ENCODE results near the gene KRT26. TPM values are rescaled to one million over a fixed set of nuclear protein-coding genes. Genes with fewer than 3 reads are reported as not detected.

Gene KRT26
- total RNA-seq, 4 donors from 2014 or later, result 0.34 to 7.2 (median 1.8) TPM

DNA sequence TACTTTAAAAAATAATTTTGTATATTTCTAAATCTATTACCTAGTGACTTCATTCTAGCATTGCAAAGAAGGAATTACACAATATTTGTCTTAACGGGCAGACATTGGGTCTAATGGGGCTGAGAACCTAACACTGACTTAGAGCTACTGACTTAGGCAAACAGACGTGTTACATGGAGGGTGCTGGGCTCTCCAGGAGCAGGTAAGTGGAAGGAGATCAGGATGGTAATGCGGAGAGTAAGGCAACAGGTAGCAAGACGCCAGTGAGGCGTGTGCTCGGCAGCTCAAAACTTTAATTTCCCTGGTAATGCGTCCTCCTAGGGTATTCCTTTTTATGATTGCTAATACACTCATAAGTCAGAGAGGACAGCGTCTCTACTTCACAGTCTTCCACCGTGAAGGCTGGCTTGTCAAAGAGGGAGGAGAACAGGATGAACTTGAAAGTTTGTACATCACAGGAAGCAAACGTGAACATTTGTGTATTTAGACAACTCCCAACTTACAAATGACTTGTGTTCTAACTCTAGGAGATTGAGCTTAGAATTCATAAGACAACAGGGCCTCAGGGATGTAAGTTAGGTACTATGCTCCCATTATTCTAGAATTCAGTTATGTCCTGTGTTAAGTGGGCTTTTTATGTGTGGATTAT, 23.1 kb upstream of the KRT26 start:
- no peak overlapping the region for H3K4me3 ChIP-seq

DNA sequence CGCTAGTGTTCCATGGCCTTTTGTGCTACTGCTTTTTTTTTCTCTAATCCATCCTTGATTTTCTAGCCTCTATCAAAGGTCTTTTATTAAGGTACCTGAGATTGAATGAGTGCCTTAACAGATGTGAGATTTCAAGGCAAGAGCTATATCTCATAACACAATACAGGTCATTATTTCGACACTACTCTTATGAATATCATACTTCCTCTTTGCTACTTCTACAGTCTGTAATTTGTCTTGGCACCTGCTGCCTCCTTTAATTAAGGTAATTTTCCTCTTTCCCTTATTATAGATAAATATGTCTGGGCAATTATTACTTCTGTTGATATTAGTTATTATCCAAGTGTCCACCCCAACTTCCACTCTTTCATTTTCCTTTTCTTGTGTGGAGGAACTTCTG, 22.5 kb upstream of the KRT26 start:
- peaks cover 12% of the 10 kb centered on the region for H3K4me1 ChIP-seq
- 85% methylated on average over 2 of the region's 2 CpGs for WGBS
- no peak overlapping the region for H3K4me3 ChIP-seq
- H3K27me3 ChIP-seq, result peaks cover 16% of the 10 kb centered on the region
- no peak overlapping the region for H3K27ac ChIP-seq
- no peaks in the 10 kb centered on the region for H3K36me3 ChIP-seq
- TF ChIP-seq CTCF (IDR thresholded peaks at IDR 0.05), result no peak
- TF ChIP-seq EP300 (IDR thresholded peaks at IDR 0.05), result no peak
- TF ChIP-seq POLR2A (IDR thresholded peaks at IDR 0.05), result no peak
- no peak for TF ChIP-seq POLR2AphosphoS5 (IDR thresholded peaks at IDR 0.05)
- H3K9me3 ChIP-seq, result no peaks in the 10 kb centered on the region
- no peak for DNase-seq (ENCODE audit: low spot score in 2 of 2)

More for the DNA sequence above, 23.1 kb upstream of the KRT26 start:
- Histone ChIP-seq H3K36me3 (no peaks in the 10 kb centered on the region), H3K9me3 (no peaks in the 10 kb centered on the region), H3K27ac (no peak overlapping the region), H3K27me3 (peaks cover 19% of the 10 kb centered on the region), H3K4me1 (peaks cover 12% of the 10 kb centered on the region)
- no peak for DNase-seq (ENCODE audit: low spot score in 2 of 2)
- no peak for TF ChIP-seq POLR2A (IDR thresholded peaks at IDR 0.05)
- no peak for TF ChIP-seq CTCF (IDR thresholded peaks at IDR 0.05)
- no peak for TF ChIP-seq POLR2AphosphoS5 (IDR thresholded peaks at IDR 0.05)
- TF ChIP-seq EP300 (IDR thresholded peaks at IDR 0.05), result no peak
- 75% methylated on average over 10 of the region's 10 CpGs for WGBS

DNA sequence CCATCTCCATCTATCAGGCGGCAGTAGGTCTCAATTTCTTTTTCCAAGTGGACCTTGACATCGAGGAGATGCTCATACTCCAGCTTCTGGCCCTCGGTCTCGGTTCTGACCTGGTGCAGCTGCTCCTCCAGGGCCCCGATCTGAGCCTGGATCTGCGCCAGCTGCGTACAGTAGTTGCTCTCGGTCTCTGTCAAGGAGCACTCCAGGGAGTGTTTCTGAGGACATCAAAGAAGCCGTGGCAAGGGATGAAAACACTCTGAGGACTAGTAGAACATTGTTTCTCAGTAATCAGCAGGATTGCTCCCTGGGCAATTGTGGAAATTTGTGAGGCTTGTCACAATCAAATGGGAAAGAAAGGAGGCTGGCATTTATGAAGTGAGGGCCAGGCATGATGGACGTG, 21.8 kb upstream of the KRT26 start:
- DNase-seq (ENCODE audit: low spot score in 2 of 2), result no peak

DNA sequence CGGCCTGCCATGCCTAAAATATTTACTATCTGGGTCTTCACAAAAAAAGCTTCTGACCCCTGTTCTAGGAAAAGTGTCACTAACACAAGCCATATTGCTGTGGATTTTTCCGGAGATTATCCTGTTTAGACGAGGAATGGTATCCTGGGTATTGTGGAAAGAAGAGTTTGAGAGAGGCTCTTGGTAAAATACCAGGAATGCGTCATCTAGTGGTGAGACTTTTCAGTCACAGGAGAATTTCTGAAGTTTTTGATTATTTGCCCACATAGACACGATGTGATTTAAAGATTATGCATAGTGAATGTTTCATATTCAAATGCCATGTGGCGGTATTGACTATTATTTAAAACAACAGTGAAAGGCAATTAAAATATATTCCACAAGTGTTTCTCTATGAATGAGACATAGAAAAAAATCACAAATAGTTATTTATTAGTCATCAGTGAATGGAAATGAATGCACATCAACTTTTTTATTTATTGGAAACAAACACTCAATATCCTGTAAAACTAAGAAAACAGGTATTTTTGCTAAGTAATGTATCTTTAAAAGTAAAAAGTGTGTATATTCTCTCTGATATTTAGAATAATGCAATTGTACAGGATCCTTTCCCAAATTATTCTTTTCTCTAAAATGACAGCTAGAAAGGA, 19.9 kb upstream of the KRT26 start:
- H3K36me3 ChIP-seq, result no peaks in the 10 kb centered on the region
- no peak overlapping the region for H3K4me3 ChIP-seq
- no peak overlapping the region for H3K27ac ChIP-seq
- 23% methylated on average over 6 of the region's 6 CpGs for WGBS
- no peak for DNase-seq (ENCODE audit: low spot score in 2 of 2)
- peaks cover 17% of the 10 kb centered on the region for H3K4me1 ChIP-seq
- H3K9me3 ChIP-seq, result no peaks in the 10 kb centered on the region
- no peak for TF ChIP-seq EP300 (IDR thresholded peaks at IDR 0.05)
- TF ChIP-seq CTCF (IDR thresholded peaks at IDR 0.05), result peak; percentile 44 to 55
- peaks cover 10% of the 10 kb centered on the region for H3K27me3 ChIP-seq

More for the DNA sequence above, 21.8 kb upstream of the KRT26 start:
- Histone ChIP-seq H3K4me3 (no peak overlapping the region), H3K27me3 (peaks cover 14% of the 10 kb centered on the region), H3K27ac (no peak overlapping the region), H3K4me1 (peaks cover 17% of the 10 kb centered on the region), H3K9me3 (no peaks in the 10 kb centered on the region), H3K36me3 (no peaks in the 10 kb centered on the region)
- WGBS, result 55% methylated on average over 10 of the region's 10 CpGs
- no peak for TF ChIP-seq CTCF (IDR thresholded peaks at IDR 0.05)
- no peak for TF ChIP-seq POLR2AphosphoS5 (IDR thresholded peaks at IDR 0.05)
- no peak for TF ChIP-seq EP300 (IDR thresholded peaks at IDR 0.05)
- no peak for TF ChIP-seq POLR2A (IDR thresholded peaks at IDR 0.05)

DNA sequence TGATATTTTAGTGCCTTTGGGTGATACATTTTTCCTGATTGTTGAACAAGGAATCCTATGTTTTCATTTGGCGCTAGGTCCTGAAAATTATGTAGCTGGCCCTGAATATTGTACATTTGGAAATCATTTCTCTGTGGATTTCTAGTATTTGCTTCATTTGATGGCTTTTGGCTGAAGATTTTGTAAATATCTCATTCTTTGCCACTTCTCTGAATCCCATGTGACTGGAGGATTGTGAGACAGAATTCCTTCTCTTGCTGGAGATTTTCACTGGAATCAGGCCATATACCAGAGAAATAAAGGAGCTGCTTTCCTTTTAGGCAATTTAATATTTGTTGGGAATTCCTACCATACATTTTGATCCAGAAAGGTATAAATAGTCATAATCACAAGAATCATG, 19.1 kb upstream of the KRT26 start:
- Histone ChIP-seq H3K4me3 (no peak overlapping the region), H3K27ac (no peak overlapping the region), H3K36me3 (no peaks in the 10 kb centered on the region), H3K4me1 (peaks cover 17% of the 10 kb centered on the region), H3K9me3 (no peaks in the 10 kb centered on the region), H3K27me3 (peaks cover 2% of the 10 kb centered on the region)
- TF ChIP-seq POLR2AphosphoS5 (IDR thresholded peaks at IDR 0.05) (no peak), EP300 (IDR thresholded peaks at IDR 0.05) (no peak), CTCF (IDR thresholded peaks at IDR 0.05) (no peak), POLR2A (IDR thresholded peaks at IDR 0.05) (no peak)
- DNase-seq (ENCODE audit: low spot score in 2 of 2), result no peak
- WGBS, result 71% methylated on average over 1 of the region's 1 CpG

All from suprapubic skin (tissue), 4 donors.